HG03108 (cell line): ENCODE data around the gene FKBP7.
"Not testable (repeated sequence)": the region's sequence is repeated elsewhere in the genome, so short reads cannot be mapped to it uniquely, and the experiment has no call there.

ENCODE experiments used
- ATAC-seq: cut with Tn5 transposase; IDR thresholded peaks from one replicate; pipeline ENCODE4 v1.9.1; 2021; ENCODE audit warnings: moderate library complexity; ENCODE audit not compliant: unreplicated experiment

FKBP7 gene, protein sequence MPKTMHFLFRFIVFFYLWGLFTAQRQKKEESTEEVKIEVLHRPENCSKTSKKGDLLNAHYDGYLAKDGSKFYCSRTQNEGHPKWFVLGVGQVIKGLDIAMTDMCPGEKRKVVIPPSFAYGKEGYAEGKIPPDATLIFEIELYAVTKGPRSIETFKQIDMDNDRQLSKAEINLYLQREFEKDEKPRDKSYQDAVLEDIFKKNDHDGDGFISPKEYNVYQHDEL

DNA sequence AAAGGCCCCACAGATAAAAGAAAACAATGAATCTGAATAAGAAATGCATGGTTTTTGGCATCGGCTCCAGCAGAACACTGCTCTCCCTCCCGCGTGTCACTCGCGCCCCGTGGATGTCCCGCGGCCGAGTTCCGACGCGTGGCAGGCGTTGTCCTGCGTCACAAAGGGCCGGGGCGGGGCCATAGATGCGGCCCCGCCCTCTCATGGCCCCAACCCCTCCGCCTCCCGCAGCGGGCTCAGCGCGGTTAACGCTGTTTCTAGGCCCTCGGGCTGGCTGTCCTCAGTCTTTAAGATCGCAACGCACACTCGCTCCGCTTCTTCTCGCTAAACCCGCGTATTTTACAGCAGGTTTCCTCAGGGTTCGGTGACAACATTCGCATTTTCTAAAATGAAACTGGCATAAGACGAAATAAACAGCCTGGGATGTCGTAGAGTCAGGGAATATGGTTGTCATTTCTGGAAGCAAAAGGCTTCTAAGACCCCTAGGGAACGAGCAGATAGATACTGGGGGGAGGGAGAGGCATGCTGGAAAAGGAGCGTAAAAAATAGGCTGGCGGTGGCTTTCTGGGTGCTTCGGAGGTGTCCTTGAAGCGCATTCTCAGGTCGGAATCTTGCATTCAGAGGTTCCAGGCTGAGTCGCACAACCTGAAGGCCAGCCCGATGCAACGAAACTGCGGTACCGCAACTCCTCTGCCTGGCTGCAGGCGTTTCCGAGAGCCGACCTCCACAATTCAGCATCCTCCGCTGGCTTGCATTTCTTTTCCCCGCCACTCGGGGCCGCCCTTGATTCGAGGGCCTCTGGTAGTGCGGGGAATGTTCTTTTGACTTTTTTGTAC, at the start of gene FKBP7:
FKBP7 (minus strand) TSS at position 162 of the 836 bp plus-strand sequence; CDS start at position 61, 101 bp downstream.
- peak; percentile 37 for ATAC-seq

DNA sequence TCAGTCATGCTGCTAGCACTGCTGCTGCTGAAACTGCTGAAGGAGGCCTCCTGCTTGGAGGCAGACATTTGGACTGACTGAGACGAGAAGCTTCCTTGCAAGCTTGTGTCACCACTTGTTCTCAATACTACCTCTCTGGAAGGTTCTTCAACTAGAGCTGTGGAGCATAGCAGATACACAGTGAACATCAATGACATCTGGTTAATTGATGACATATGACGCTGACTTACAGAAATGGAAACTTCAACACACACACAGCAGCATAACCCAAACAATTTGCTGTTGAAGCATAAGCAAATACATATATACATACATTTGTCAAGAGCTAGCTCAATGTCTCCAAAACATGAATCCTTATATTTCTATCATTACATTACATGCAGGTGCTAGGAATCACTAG, 49.2 kb upstream of the FKBP7 start:
- no peak for ATAC-seq

DNA sequence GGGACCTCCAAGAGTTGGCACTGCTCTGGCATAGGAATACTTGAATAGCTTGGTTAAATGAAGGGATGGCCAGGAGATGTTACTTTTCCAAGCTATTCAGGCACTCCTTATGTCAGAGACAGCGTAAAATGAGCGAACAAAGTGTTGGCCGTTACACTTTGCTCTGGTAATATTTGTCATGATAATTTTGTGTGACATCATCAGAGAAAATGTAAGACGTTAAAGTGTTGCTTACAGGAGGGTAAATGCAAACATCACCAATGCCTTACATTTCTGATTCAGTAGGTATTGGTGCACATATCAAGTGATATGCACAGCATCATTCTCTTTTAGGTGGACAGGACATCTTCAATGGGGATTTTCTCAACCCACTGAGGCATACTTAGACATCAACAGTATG, 47.9 kb upstream of the FKBP7 start:
- no peak for ATAC-seq

DNA sequence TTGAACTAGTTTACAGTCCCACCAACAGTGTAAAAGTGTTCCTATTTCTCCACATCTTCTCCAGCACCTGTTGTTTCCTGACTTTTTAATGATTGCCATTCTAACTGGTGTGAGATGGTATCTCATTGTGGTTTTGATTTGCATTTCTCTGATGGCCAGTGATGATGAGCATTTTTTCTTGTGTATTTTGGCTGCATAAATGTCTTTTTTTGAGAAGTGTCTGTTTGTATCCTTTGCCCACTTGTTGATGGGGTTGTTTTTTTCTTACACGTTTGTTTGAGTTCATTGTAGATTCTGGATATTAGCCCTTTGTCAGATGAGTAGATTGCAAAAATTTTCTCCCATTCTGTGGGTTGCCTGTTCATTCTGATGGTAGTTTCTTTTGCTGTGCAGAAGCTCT, 47.1 kb upstream of the FKBP7 start:
- not testable (repeated sequence) for ATAC-seq

DNA sequence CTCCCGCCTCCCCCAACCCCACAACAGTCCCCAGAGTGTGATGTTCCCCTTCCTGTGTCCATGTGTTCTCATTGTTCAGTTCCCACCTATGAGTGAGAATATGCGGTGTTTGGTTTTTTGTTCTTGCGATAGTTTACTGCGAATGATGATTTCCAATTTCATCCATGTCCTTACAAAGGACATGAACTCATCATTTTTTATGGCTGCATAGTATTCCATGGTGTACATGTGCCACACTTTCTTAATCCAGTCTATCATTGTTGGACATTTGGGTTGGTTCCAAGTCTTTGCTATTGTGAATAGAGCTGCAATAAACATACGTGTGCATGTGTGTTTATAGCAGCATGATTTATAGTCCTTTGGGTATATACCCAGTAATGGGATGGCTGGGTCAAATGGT, 46.6 kb upstream of the FKBP7 start:
- not testable (repeated sequence) for ATAC-seq

DNA sequence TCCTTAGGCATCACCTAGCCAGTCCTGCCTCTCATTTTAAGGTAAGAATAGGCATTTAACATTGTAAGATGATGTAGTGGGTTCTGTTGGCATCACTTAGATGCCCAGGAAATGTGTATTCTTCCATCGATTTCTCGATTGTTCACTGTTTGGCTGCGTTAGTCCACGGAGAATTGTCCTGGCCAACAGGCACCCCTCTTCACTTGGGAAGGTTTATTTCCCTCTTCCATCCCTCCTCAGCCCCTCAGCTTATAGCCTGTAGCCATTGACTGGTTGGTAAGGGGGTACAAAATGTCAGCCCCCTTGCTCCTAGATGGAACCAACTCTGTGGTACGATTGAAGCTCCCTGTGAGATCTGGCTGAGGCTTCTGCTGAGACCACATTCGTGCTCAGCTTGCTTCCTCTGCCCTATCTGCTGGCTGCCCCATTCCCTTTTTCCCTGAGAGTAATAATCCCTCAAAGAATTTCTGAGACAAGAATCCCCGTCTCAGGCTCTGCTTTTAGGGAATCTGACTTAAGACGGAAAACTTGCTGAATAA, 45.3 kb upstream of the FKBP7 start:
- ATAC-seq, result no peak

DNA sequence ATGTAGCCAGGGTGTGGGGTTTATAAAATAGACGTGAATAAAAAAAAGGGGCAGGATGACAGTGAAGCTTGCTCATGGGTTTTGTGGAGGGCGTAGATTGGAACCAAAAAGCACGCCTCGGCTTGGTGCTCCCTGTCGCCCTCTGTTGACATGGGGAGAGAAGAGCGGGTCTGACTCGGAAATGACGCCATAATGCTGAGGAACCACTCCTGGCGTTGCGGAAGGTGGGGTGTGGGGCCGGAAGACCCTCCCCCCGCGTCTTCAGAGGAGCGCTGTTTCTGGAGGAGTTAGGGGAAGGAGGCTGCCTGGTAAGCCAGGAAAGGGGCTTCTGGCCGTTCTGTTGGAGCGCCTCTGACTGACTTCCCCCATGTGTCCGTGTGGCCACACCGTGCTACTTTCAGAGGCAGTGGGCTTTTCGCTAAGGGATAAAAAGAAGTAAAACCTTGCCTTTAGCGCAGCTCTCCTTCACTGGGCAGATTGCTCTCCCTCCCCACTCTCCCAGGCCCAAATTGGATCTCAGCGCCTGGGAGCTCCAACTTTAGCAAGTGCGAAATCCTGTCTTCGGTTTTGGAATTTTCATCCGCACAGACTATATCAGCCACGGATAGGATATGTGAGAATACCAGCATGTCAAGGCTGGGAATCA, 44.7 kb upstream of the FKBP7 start:
- ATAC-seq, result peak; percentile 88

DNA sequence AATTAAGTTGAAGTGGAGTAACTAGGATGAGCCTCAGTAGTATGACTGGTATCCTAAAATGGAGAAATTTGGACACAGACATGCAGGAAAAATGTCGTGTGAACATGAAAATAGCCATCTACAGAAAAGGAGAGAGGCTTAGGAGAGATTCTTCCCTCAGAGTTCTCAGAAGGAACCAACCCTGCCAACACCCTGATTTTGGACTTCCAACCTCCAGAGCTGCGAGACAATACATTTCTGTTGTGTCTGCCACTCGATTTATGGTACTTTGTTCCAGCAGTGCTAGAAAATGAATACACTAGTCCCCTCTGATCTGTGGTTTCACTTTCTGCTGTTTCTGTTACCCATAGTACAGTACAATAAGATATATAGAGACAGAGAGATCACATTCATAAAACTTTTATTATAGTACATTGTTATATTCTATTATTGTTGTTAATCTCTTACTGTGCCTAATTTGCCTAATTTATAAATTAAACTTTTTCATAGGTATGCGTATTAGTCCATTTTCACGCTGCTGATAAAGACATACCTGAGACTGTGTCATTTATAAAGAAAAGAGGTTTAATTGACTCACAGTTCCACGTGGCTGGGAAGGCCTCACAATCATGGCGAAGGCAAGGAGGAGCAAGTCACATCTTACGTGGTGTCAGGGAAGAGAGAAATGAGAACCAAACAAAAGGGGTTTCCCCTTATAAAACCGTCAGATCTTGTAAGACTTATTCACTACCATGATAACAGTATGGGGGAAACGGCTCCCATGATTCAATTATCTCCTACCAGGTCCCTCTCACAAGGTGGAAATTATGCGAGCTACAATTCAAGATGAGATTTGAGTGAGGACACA, 43.1 kb upstream of the FKBP7 start:
- no peak for ATAC-seq

DNA sequence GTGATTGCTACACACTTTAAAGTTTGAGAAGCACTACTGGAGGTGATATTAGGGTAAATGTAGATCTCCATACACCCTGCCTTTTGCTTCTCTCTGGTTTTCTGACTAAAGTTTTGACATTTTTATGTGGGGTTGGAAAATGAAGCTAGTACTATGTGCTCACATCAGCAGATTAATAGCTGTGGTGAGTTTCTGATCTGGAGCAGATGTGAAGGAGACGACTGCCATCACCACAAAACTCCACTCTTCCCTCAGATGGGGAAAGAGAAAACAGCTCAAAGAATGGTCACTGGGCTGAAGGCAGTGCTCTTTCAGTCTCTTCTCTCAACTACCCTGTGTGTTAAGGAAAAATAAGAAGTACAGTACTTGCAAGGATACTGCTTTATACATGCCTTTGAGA, 39.1 kb upstream of the FKBP7 start:
- no peak for ATAC-seq

DNA sequence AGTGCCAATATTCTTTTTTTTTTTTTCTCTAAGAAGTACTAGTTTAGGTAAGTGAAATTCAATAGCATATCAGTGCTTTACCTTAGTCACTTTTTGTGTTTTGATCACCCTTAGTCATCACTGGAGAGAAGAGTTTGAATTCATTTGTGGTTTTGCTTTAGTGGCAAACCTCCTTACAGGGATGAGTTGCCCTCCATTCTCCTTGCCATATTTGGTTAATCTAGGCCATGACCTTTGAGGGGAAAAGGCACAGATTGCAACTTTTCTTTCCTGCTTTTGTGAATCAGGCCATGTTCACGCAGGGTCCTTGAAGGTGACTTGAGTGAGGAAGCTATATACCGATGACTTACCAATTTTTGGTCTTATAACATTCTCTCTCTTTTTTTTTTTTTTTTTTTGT, 36.3 kb upstream of the FKBP7 start:
- peak; percentile 63 for ATAC-seq

DNA sequence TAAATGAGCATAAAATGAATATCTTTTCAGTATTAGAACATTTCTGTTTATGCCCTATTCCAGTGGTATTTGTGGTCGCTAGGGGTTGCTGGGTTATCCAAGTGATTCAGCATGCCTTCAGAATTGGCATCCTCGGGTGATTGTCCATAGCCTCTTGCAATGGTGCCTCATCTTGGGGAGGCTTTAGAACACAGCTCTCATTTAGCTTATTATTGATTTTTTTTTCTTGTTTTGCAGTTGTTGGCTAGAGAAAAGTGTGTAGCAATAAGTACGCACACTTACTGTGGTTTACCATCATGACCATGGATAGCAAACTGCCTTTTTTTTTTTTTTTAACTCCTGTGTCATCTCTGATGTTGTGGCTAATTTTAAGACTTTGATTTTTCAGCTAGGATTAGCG, 35.5 kb upstream of the FKBP7 start:
- no peak for ATAC-seq

DNA sequence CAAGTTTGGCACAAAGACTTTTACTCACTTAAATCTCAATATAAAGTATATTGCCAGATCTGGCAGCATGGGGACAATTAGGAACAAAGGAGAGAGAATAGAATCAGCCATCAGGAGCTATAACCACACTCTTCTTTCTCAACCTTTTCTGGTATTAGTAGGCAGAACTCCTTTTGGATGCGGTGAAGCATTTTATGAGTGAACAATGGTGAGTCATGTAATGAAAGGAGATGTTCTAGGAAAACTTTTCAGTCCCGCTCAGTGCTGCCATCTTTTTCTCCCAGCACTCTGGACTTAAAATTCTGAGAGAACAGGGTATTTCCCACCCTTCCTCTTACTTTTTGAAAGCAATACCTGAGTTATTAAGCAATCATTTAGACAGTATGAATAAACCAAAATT, 34.1 kb upstream of the FKBP7 start:
- ATAC-seq, result no peak

DNA sequence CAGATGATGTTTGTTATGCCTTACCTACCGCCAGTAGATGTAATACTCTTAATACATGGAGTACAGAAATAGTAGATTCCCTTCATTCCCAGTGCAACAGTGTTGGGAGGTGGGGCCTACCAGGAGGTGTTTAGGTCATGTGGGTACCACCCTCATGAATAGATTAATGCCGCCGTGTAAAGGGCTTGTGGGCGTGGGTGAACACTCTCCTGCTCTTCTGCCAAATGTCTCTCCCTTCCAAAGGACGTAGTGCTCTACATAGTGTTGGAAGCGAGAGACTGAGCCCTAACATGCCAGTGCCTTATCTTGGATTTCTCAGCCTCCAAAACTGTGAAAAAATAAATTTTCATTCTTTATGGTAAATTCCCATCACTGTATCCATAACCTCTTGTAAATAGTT, 32.0 kb upstream of the FKBP7 start:
- no peak for ATAC-seq

DNA sequence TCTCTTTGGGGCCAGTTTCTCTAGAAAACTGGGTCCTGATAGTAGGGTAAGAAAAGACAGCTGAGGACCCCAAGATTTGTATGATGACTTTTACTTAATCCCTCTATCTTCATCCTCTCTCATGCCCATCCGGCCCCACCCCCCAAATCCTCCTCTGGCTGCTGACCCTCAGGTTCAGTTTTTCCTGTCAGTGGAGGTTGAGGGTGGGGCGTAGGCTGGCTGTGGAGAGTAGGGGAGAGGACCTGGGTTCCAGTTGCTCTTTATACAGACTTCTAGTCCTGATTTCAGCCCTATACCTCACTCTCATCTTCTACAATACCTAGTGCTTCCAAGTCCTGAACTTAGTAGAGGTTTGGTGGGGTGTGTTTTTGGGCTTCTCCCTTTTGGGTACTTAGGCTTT, 30.2 kb upstream of the FKBP7 start:
- ATAC-seq, result no peak

DNA sequence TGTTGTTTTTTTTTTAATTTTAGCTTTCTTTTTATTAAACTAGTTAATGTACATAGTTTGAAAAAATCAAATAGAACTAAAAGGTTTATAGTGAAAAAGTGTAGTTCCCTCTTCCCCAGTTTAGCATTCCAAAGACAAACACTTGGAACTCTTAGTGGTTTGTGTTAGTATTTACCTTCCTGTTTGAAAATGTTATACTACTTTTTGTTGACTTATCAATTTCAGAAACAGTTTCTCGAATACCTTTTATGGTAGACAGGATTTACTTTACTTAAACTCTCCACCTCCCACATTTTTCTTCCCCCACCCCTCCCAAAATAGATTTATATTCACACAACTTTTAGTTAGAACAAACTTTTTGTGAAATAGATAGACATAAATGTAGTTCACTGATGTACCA, 28.5 kb upstream of the FKBP7 start:
- no peak for ATAC-seq

DNA sequence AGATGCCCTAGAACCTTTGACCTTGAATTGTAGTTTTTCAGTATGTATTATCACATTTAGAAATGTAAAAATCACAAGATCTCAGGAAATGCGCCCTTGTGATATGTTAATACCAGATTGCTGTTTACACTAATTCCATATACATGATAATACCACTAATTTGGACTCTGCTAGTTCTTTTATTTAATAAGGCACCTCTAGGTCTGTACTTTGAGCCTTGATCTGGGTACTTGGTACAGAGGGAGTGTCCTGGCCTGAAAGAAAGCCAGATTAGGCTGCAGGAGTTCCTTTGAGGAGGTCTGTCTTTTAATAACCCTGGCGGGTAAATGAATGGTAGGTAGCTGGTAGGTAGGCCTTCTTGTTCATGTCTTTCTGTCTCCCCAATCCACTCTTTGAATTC, 28.1 kb upstream of the FKBP7 start:
- ATAC-seq, result no peak

DNA sequence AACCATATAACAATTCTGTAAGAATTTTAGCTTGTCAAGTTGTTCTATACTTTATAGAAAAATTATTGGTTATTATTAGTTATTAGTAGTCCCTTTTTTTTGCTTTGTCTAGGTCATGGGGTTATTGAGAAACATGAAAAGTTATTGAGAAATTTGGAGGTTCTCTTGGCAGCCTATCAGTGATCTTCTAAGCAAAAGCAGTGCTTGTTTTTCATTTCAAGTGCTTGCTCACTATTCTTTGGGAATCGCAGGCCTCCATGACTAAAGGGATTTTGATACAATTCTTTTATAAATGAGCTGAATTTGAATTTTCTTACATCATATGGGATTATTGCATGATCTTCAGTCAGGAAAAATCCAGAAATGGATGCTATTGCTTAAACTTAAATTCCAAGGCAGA, 27.7 kb upstream of the FKBP7 start:
- no peak for ATAC-seq

DNA sequence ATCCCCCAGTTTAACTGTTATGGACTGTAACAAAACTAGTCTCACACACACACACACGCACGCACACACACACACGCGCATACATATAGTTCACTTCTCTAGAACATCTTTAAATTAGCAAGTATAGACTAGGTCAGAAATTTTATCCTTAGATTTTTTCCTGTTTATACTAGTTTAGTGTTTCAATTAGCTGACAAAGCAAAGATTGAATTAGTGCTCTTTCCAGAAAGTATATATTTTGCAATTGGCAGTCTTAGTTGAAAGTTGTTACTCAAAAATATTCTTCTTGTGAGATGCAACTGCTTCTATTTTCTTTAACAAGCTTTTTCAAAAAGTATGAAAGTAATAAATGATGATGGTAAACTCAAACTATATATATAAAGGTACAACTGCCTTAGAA, 24.4 kb upstream of the FKBP7 start:
- no peak for ATAC-seq

DNA sequence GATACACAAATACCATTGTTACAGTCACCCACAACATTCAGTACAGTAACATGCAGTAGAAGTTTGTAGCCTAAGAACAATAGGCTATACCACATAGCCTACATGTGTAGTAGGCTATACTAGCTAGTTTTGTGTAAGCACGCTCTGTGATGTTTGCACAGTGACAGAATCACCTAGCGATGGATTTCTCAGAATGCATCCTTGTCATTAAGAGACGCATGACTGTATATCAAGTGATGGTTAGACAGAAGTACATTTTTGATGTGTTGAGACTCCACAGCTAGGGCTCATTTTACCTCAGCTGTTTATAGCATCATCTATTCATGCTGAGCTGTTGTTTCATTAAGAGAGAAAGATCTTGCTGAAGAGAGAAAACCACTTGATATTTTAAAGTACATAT, 21.2 kb upstream of the FKBP7 start:
- no peak for ATAC-seq

DNA sequence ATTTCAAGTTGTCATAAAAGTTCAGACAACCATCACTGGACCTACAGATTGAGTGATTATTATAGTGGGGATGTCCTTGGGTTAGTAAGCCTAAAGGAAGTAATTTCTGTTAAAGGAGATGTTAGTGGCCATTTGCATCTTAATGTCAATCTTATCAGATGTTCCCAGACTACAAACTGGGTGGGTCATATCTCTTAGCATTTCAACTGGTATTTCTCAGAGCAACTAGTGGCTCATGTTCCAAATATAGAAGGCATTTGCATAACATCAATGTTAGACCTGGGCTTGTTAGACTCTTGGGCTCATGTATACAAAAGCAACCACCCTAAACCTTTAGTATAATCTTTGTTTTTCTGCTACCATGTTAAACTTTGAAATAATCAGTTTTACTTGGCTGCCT, 19.7 kb upstream of the FKBP7 start:
- no peak for ATAC-seq

DNA sequence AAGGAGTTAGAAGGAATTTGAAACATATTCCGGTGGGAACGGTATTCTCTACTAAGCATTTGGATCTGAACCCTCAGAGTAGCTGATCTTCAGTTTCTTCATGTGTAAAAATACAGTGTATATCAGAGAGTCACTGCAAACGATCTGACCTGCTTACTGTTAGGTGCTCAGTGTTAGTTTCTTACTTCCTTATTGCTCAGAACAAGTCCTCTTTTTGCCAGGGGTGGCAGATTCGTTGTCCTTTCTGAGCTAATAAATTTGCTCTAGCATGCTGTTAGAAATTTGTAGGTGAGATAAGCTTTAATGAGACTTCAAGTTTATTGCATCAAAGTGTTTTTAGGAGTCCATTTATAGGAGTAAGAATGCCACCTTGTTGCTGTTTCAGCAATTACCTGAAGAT, 17.6 kb upstream of the FKBP7 start:
- no peak for ATAC-seq
